Endothelial cell of umbilical vein (primary cell): ENCODE results near the gene VWA5B2. TPM values are rescaled to one million over a fixed set of nuclear protein-coding genes. Genes with fewer than 3 reads are reported as not detected.

Source experiments
- BruUV-seq: library from RNA; stranded (reverse); fragments of 400-500 nt; replicated peaks from 2 replicates; lab custom pipeline; 2021; lab: Mats Ljungman, UMichigan
- CTCF ChIA-PET: fragments of 300-600, 350-600 bp; sonication (Branson Sonifier 250); formaldehyde crosslinking; loops from one replicate; lab custom pipeline; 2021; ENCODE audit warnings: antibody characterized with exemption, inconsistent platforms; lab: Charles Lee
- POLR2A ChIA-PET: fragments of 300-600, 350-600 bp; sonication (Branson Sonifier 250); formaldehyde crosslinking; loops from one replicate; lab custom pipeline; 2021; ENCODE audit warnings: antibody characterized with exemption, inconsistent platforms; lab: Charles Lee
- DNase-seq: peaks from one replicate; pipeline ENCODE4 v3.0.0-alpha.2; 2011; ENCODE audit warnings: low read depth, low spot score
- FAIRE-seq: peaks from 2 replicates; lab custom pipeline; 2011; peaks lifted over from hg19 to GRCh38; lab: Jason Lieb, UNC
- H2AFZ ChIP-seq: 2 replicates; pipeline ENCODE4 v1.6.0; 2012; ENCODE audit warnings: low read depth, low read length, control low read depth, inconsistent platforms
- H3K27ac ChIP-seq: 2 replicates; pipeline ENCODE4 v1.5.1; 2011; ENCODE audit warnings: low read depth, mild to moderate bottlenecking, control low read depth, low read length, moderate library complexity; ENCODE audit not compliant: insufficient read depth
- H3K27me3 ChIP-seq, 2 experiments: 2 replicates each; pipeline versions ENCODE4 v1.6.0 to v1.6.1; 2011; ENCODE audit warnings: low read length in 2 of 2, mixed read lengths in 1 of 2; ENCODE audit not compliant: control insufficient read depth in 2 of 2, insufficient read depth in 2 of 2
- H3K36me3 ChIP-seq, 2 experiments: 2 replicates in 1 of 2; 3 replicates in 1 of 2; pipeline ENCODE4 v1.5.1; 2011; ENCODE audit warnings: low read length in 2 of 2, mild to moderate bottlenecking in 1 of 2, moderate library complexity in 1 of 2; ENCODE audit not compliant: control insufficient read depth in 2 of 2, insufficient read depth in 2 of 2; ENCODE audit errors: extremely low read depth in 1 of 2
- H3K4me1 ChIP-seq: 3 replicates; pipeline ENCODE4 v1.5.1; 2011; ENCODE audit warnings: mild to moderate bottlenecking, low read length; ENCODE audit not compliant: control insufficient read depth, insufficient read depth; ENCODE audit errors: extremely low read depth
- H3K4me2 ChIP-seq: 2 replicates; pipeline ENCODE4 v1.6.1; 2011; ENCODE audit warnings: low read length, control low read depth, mixed read lengths; ENCODE audit not compliant: insufficient read depth
- H3K4me3 ChIP-seq, 3 experiments: fragments of 200-600 bp in 1 of 3; sonication (generic), shearing (Covaris generic) in 1 of 3; replicated peaks in 1 of 3; 2 replicates each; pipeline ENCODE4 v1.5.1; 2011 to 2016; ENCODE audit warnings: control low read depth in 3 of 3, low read length in 3 of 3, mild to moderate bottlenecking in 2 of 3, inconsistent platforms in 1 of 3, low read depth in 1 of 3, moderate library complexity in 1 of 3; ENCODE audit not compliant: insufficient read depth in 1 of 3
- H3K79me2 ChIP-seq: 2 replicates; pipeline ENCODE4 v1.6.0; 2012; ENCODE audit warnings: low read length, inconsistent platforms; ENCODE audit not compliant: control insufficient read depth, insufficient read depth
- H3K9ac ChIP-seq: replicated peaks from 2 replicates; pipeline ENCODE3; 2011; ENCODE audit warnings: low read length, control low read depth; ENCODE audit not compliant: insufficient read depth; ENCODE audit errors: extremely low read depth
- H3K9me1 ChIP-seq: replicated peaks from 3 replicates; pipeline ENCODE4 v1.6.0; 2011; ENCODE audit warnings: mild to moderate bottlenecking, low read length; ENCODE audit not compliant: control insufficient read depth, insufficient read depth; ENCODE audit errors: extremely low read depth
- H3K9me3 ChIP-seq: replicated peaks from 2 replicates; pipeline ENCODE4 v1.5.1; 2012; ENCODE audit warnings: low read length, inconsistent platforms; ENCODE audit not compliant: control insufficient read depth, insufficient read depth
- H4K20me1 ChIP-seq: replicated peaks from 2 replicates; pipeline ENCODE3; 2011; ENCODE audit warnings: mild to moderate bottlenecking, low read length; ENCODE audit not compliant: control insufficient read depth, insufficient read depth; ENCODE audit errors: extremely low read depth
- EZH2 ChIP-seq: IDR thresholded peaks from 2 replicates; pipeline ENCODE4 v1.6.1; 2012; ENCODE audit warnings: borderline replicate concordance, low read depth, mild to moderate bottlenecking, moderate library complexity, low read length, inconsistent platforms; ENCODE audit not compliant: severe bottlenecking
- FOS ChIP-seq: IDR thresholded peaks from 2 replicates; pipeline ENCODE4 v1.6.1; 2011; ENCODE audit warnings: mild to moderate bottlenecking, low read length, moderate library complexity, borderline replicate concordance; ENCODE audit not compliant: insufficient read depth
- GATA2 ChIP-seq: IDR thresholded peaks from 2 replicates; pipeline ENCODE4 v1.7.0; 2011; ENCODE audit warnings: low read depth, mild to moderate bottlenecking, moderate library complexity, mixed read lengths, low read length; ENCODE audit not compliant: insufficient read length, insufficient read depth
- JUN ChIP-seq: IDR thresholded peaks from 2 replicates; pipeline ENCODE4 v1.6.1; 2011; ENCODE audit warnings: borderline replicate concordance, low read depth; ENCODE audit not compliant: insufficient read length, insufficient read depth
- MYC ChIP-seq: IDR thresholded peaks from one replicate; pipeline ENCODE4 v1.6.1; 2011; ENCODE audit warnings: mild to moderate bottlenecking, low read depth, low read length
- POLR2A ChIP-seq: IDR thresholded peaks from 2 replicates; pipeline ENCODE4 v1.6.1; 2012; ENCODE audit warnings: low read depth, mild to moderate bottlenecking, control low read depth, low read length
- POLR2AphosphoS5 ChIP-seq: IDR thresholded peaks from 2 replicates; pipeline ENCODE4 v1.6.1; 2012; ENCODE audit warnings: low read depth, mild to moderate bottlenecking, control low read depth, low read length, moderate library complexity; ENCODE audit not compliant: insufficient read depth
- dilution Hi-C: fragments of 300-500 bp; cut with MboI; formaldehyde crosslinking; loops from one replicate; pipeline ENCODE4 v1.15.0; 2019; ENCODE audit warnings: low sequenced_read_pairs; ENCODE audit not compliant: extremely low pct_ligation_motif_present
- intact Hi-C: fragments of 100-400 bp; cut with micrococcal nuclease; formaldehyde crosslinking; loops from one replicate; pipeline ENCODE4 v1.10.0; 2022
- polyA plus RNA-seq, 4 experiments: library from polyadenylated mRNA; depleted of rRNA in 3 of 4; stranded (reverse) in 3 of 4; unstranded in 1 of 4; fragments of >200 nt; gene quantifications; 2 replicates each; pipeline versions ENCODE4 v1.2.1 to v1.2.3, GENCODE V29; 2011 to 2012; ENCODE audit warnings: missing spikeins in 1 of 4
- total RNA-seq: library from RNA; stranded (reverse); gene quantifications from 2 replicates; pipeline ENCODE4 v1.2.3, GENCODE V29; 2021
- TF ChIP-seq, protein P1 (sequence below), 2 donors: IDR thresholded peaks; 1 replicate in 1 of 2; 2 replicates in 1 of 2; pipeline ENCODE4 v1.5.1; 2011; ENCODE audit warnings: low read length in 2 of 2, mild to moderate bottlenecking in 2 of 2, moderate library complexity in 2 of 2, control low read depth in 1 of 2, inconsistent platforms in 1 of 2, low read depth in 1 of 2; ENCODE audit not compliant: insufficient read depth in 1 of 2; ENCODE audit errors: extremely low read depth in 1 of 2
- TF ChIP-seq, protein P2 (sequence below): IDR thresholded peaks from 2 replicates; pipeline ENCODE4 v1.6.1; 2011; ENCODE audit not compliant: insufficient read depth, insufficient read length

Gene VWA5B2
- total and polyA plus RNA-seq, 2 donors (not counting 3 experiments of a cell fraction or from before 2014, with no cell fraction given), result 0.03 TPM; not detected in 1

DNA sequence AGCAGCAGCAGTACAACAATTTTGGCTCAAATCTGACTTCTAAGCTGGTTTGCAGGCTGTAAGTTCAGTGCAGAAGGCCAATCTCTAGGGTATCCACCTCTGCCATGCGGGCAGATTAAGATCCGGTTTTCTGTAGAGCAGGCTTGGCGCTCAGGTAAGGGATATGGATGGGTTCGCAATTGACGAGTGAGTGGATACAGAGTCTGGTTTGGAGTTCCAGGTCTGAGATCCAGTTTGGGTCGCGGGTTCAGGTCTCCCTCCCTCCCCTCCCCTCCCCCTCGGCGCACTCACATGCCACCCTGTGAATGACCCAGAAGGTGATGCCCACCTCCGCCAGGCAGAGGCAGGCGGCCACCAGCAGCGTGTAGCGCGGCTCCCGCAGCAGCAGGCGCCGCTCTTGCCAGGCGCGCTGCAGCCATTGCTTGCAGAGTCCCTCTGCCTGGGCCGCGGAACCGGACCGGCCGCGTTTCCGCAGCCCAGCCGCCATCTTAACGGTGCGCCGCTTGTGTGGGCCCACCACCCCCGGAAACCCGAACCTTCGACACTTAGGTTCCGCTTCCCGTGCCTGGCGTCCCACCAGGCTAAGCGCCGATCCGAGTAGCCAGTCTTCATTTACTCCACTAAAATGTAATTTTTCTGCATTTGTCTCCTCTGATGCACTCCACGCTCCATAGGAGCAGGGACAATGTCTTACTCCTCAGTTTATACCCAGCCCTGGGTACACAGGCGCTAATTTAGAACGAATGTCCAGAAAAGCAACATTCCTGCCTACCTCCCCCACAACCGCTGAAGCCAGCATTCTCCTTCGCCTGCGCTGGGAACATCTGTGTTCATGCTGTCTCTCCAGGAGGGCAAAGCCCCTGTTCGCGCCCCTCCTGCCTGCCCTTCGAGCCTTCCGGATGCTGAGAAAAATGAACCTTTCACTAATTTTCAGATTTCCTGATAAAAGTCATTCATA lies 19.3 kb downstream of the VWA5B2 start, which contains the start of gene ALG3:
Gene ALG3, minus strand, starts transcription at position 509 of the 958 bp plus-strand sequence. Its CDS starts 22 bp downstream, at position 487.
- H3K4me3 ChIP-seq, result peak within 1 kb of the TSS; percentile 15 to 100 (median 76)
- CTCF ChIA-PET, result interaction anchor here (1.2 to 1.4 kb wide), 5 partner anchors 18 to 359 kb away, joined by 3 to 21 read pairs (median 6); partner anchors contain the start of gene ABCF3
- H3K27ac ChIP-seq, result peak within 1 kb of the TSS; percentile 89
- POLR2A ChIA-PET, result no interaction called here
- intact Hi-C loops (loop anchor here (1.0 to 5.0 kb wide), 2 partner anchors 51 to 206 kb away; partner anchors contain the start of gene PSMD2), dilution Hi-C loops (no loop called here)
- no TSS peak for BruUV-seq
- peak within 1 kb of the TSS; percentile 97 for H3K4me2 ChIP-seq
- DNase-seq, result peak; percentile 83
- no peaks in the 10 kb centered on the region for H3K9me1 ChIP-seq
- TF ChIP-seq JUN, result no peak
- TF ChIP-seq POLR2AphosphoS5, result peak; percentile 93
- peak; percentile 92 for TF ChIP-seq POLR2A
- TF ChIP-seq MYC, result peak; percentile 46
- no peak for TF ChIP-seq EZH2
- TF ChIP-seq, protein P1, sequence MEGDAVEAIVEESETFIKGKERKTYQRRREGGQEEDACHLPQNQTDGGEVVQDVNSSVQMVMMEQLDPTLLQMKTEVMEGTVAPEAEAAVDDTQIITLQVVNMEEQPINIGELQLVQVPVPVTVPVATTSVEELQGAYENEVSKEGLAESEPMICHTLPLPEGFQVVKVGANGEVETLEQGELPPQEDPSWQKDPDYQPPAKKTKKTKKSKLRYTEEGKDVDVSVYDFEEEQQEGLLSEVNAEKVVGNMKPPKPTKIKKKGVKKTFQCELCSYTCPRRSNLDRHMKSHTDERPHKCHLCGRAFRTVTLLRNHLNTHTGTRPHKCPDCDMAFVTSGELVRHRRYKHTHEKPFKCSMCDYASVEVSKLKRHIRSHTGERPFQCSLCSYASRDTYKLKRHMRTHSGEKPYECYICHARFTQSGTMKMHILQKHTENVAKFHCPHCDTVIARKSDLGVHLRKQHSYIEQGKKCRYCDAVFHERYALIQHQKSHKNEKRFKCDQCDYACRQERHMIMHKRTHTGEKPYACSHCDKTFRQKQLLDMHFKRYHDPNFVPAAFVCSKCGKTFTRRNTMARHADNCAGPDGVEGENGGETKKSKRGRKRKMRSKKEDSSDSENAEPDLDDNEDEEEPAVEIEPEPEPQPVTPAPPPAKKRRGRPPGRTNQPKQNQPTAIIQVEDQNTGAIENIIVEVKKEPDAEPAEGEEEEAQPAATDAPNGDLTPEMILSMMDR (IDR thresholded peaks at IDR 0.05; ENCODE audit: extremely low read depth in 1 of 2, insufficient read depth in 1 of 2, low read depth in 1 of 2, low read length in 2 of 2), result no peak
- no peak for TF ChIP-seq FOS
- TF ChIP-seq, protein P2, sequence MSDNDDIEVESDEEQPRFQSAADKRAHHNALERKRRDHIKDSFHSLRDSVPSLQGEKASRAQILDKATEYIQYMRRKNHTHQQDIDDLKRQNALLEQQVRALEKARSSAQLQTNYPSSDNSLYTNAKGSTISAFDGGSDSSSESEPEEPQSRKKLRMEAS, result peak; percentile 37
- TF ChIP-seq GATA2, result no peak
- H2AFZ ChIP-seq, result peak within 1 kb of the TSS; percentile 99
- peak within 1 kb of the TSS; percentile 90 for H3K9ac ChIP-seq
- H4K20me1 ChIP-seq, result no peaks in the 10 kb centered on the region
- no peaks in the 10 kb centered on the region for H3K27me3 ChIP-seq
- H3K36me3 ChIP-seq, result peaks cover 0 to 10% of the 10 kb centered on the region in 2 experiments
- no peaks in the 10 kb centered on the region for H3K9me3 ChIP-seq
- H3K4me1 ChIP-seq, result peaks cover 7% of the 10 kb centered on the region
- FAIRE-seq, result peak; percentile 42
- peaks cover 4% of the 10 kb centered on the region for H3K79me2 ChIP-seq
